ENCODE data around the gene UNC119B.

UNC119B gene

DNA sequence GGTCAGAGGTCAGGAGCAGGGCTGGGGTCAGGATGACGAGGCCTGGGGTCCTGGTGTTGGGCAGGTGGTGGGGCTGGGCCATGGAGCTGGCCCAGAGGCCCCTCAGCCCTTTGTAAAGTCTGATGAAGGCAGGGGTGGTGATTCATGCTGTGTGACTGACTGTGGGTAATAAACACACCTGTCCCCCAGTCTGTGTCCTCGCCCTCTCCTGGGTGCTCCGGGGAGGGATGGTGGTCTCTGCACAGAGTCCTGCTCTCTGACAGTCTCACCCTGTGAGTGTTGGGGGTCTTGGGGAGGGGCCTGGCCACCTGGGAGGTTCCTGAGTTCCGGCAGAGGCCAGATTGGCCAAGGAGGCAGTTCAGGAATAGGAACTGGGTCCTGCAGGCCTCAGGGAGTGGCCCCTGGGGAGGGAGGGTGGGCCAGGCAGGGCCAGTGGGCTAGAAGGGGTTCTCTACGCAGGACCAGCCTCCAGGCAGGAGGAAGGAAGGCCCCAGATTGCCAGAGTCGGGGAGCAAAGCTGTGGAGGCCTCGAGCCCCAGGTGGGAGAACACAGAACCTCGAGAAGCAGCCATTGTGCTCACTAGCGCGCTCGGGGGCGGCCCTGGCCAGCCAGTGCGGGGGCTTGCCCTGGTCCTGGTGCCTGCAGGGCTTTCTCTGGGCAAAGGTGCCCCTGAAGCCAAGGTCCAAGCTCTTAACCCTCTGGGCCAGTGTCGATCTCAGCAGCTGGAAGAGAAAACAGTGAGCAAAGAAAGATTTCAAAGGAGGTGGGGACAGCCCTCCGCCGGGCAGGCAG, 29.8 kb downstream of the UNC119B start:
- no peak for DNase-seq (ENCODE audit: low read depth)

DNA sequence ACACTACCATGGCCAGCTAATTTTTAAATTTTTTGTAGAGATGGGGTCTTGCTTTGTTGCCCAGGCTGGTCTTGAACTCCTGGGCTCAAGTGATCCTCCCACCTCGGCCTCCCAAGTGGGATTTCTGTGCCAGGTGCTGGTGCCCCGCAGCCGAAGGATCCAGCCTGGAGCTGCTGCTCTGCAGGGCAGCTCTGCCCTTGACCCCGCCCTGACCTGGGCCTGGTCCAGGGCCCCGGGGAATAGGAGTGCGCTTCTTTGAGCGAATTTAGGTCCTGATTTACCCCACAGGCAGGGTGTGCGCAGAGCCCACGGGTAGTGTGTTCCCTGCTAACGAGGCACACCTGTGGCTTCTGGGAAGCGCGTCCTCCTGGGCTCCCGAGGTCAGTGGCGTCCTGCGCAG, 30.6 kb downstream of the UNC119B start:
- DNase-seq (ENCODE audit: low read depth), result no peak

GRCh38 chr12:120741476-120742421, 31.5 kb downstream of the UNC119B start:
- no peak for DNase-seq (ENCODE audit: low read depth)

DNA sequence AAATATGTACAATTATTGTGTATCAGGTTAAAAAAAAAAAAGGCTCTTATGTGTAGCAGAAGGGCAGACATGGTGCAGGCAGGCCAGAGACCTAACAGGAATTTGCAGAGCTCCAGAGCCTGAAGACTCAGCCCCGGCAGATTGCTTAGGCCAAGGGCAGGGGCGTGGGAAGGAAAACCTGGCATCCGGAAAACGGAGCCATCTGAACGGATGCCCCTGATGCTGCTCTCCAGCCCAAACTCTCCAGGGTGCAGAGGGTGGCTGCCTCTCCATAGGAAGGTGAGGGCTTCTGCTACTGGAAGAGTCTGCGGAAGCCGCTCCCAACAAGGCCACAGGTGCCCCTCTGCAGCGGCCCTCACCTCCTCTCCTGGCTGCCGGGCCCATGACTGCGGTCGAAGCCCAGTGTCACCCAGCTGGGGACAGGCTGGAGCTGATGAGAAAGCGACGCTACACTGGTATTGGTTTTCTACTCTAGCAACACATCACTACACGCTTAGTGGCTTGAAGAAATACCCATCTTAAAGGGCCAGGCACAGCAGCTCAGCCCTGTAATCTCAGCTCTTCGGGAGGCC, 34.8 kb downstream of the UNC119B start:
- DNase-seq (ENCODE audit: low read depth), result no peak

DNA sequence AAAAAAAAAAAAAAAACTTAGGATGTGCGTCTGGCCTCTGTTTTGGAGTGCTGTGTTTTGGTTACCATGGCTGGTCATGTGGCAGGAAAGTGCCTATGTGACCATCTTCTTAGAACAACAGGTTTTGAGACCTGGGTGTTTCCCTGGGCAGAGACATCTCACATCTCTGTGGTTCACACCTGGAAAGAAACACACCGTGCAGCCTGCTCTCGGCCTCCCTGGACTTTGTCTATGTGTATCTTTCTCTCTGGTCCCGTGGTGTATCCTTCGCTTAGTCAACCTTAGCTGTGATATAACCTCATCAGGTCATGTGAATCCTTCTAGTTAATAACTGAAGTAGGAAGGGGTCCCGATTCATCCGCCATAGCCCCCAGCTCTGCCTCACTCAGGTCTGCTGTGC, 38.0 kb downstream of the UNC119B start:
- DNase-seq (ENCODE audit: low read depth), result no peak

DNA sequence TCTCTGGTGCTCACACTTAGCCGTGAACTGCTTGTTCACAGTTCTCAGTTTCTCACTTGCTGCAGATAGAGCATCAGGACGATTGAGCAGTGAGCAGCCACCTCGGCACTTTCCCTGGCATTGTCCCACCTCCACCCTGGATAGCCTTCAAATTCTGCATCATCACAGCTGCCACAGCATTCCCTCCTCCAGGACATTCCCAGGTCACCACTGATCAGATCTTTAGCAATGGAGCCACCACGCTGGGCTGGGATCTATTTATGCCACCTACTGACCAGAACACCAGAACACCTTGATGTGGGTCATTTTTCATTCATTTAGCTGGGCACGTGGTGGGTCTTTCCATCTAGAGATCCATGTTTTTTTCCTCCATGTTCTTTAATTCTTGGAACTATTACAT, 39.0 kb downstream of the UNC119B start:
- DNase-seq (ENCODE audit: low read depth), result no peak

DNA sequence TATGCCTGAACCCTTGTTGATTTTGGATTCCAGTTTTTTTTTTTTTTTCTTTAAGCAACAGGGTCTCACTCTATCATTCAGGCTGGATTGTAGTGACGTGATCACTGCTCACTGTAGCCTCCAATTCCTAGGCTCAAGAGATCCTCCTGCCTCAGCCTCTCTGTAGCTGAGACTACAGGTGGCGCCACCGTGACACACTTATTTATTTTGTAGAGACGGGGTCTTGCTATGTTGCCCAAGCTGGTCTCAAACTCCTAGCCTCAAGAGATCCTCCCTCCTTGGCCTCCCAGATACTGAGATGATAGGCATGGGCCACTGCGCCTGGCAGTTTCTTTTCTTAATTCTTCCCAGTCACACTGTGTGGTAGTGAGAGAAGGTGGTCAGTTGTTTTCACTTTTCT, 40.5 kb downstream of the UNC119B start:
- no peak for DNase-seq (ENCODE audit: low read depth)

GRCh38 chr12:120751389-120751788, 41.1 kb downstream of the UNC119B start:
- DNase-seq (ENCODE audit: low read depth), result no peak

- no peak for DNase-seq (ENCODE audit: low read depth)
These were observed 44.5 kb downstream of the UNC119B start for GRCh38 chr12:120754792-120755191.

DNA sequence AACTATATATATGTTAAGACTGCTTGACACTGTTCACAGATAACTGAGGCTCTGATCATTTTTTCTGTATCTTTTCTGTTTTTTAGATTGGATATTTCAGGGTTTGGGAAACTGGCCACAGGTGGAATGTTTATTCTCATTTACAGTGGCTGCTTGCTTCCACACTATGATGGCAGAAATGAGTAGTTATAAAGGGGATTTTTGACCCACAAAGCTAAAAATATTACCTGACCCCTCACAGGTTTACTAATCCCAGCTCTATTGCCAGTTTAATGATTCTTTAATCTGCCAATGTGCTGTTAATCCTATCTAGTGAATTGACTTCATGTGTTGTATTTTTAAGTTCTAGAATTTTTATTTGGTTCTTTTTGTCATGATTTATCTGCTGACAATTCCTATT, 45.0 kb downstream of the UNC119B start:
- DNase-seq (ENCODE audit: low read depth), result no peak

GRCh38 chr12:120757226-120757742, 47.0 kb downstream of the UNC119B start:
- DNase-seq (ENCODE audit: low read depth), result no peak

DNA sequence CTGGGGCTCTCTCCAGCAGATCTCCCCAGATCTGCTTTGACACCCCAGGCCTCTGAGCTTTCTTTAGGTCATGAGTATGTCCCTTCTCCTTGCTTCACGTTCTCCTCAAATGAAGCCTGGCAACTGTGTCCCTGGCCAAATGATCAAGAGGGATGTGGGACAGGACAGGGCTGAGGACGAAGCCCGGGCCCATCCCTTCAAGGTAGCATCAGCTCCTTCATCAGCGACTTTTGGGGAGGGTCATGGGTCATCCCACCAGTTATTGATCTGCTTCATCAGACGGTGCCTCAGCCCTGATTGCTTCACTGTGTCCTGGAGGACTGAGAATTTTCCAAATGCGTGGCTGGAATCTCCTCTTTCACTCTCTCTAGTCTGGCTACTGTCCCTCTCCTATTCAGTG, 47.7 kb downstream of the UNC119B start:
- no peak for DNase-seq (ENCODE audit: low read depth)

- DNase-seq (ENCODE audit: low read depth), result no peak
These were observed 48.7 kb downstream of the UNC119B start for GRCh38 chr12:120758798-120759590.

DNA sequence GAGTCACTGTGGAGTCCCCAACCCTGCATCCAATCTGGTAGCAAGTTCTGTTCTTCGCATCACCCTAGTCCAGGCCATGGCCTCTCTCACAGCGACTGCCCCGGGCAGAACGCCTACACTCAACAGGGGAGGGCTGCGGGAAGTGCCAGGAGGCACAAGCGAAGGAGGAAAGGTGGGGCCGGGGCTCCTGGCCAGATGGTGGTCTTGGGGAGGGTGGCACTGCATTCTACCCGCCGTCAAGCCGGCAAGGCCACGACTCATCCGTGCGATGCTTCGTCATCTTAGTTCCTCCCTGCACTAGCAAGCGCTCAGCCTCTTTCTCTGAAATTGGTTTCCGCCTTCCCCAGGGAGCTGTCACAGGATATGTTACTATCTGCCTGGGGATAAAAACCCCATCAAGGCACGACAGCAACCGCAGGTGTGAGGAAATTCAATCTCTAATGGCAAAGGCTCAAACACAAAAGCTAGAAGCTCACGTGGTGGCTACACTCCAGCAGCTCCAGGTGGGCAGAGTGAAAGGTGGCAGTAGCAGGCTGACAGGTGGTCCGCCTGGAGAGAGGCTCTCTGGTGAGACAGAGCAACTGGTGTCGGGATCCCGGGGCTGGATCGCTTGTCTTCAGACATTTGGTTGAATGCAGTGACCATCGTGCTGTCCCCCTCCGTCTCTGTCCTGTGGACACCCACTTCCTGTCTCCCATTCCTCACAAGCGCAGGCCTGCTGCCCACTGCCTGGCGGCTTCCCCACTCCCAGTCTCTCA, 49.5 kb downstream of the UNC119B start:
- DNase-seq (ENCODE audit: low read depth), result no peak

GRCh38 chr12:120760349-120761254, 50.3 kb downstream of the UNC119B start:
- DNase-seq (ENCODE audit: low read depth), result no peak

- DNase-seq (ENCODE audit: low read depth), result no peak
These were observed 51.3 kb downstream of the UNC119B start for GRCh38 chr12:120761519-120761934.

- DNase-seq (ENCODE audit: low read depth), result no peak
These were observed 51.8 kb downstream of the UNC119B start for GRCh38 chr12:120762086-120762485.

GRCh38 chr12:120763250-120763649, 53.0 kb downstream of the UNC119B start:
- DNase-seq (ENCODE audit: low read depth), result no peak

GRCh38 chr12:120764816-120765215, 54.6 kb downstream of the UNC119B start:
- no peak for DNase-seq (ENCODE audit: low read depth)

DNA sequence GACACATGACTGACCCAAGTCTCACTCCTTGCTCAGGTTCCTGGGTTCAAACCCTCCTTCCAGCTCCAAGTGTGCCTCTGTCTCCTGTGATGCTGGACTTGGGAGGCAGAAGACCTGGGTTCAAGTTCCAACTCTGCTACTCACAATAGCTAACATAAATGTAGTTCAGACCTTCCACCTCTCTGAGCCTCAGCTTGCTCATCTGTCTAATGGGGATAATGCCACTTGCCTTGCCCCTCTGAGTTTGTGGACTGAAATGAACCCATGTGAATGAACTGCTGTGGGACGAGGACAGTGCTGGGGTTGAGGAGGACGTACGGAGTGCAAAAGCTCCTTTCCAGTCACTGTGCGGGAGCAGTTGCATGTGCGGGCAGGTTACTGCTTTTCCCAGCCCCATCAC, 56.3 kb downstream of the UNC119B start:
- no peak for DNase-seq (ENCODE audit: low read depth)
